HCT116 (cell line): ENCODE measurements around the gene COTL1. TPM values are rescaled to one million over a fixed set of nuclear protein-coding genes. Genes with fewer than 3 reads are reported as not detected.
A peak's percentile ranks its signal among the peaks of the same experiment; 100 is the strongest.

Source experiments
- ATAC-seq: fragments of 200-7000 bp; cut with Tn5 transposase; 2 replicates; pipeline ENCODE4 v1.9.1; 2020; ENCODE audit warnings: mild to moderate bottlenecking, moderate library complexity
- BruUV-seq: library from RNA; stranded (reverse); fragments of 400-500 nt; replicated peaks from 2 replicates; lab custom pipeline; 2021; lab: Mats Ljungman, UMichigan
- CTCF ChIA-PET: fragments of 300-600 bp; sonication (Branson Sonifier 250); formaldehyde crosslinking; loops from one replicate; lab custom pipeline; 2021; ENCODE audit warnings: antibody characterized with exemption; lab: Charles Lee
- POLR2A ChIA-PET: fragments of 300-600, 350-600 bp; sonication (Branson Sonifier 250); formaldehyde crosslinking; loops from one replicate; lab custom pipeline; 2021; ENCODE audit warnings: antibody characterized with exemption; lab: Charles Lee
- RAD21 ChIA-PET, 2 experiments: fragments of 300-600 bp; sonication (Branson Sonifier 250); formaldehyde crosslinking; loops; one replicate each; lab custom pipeline; 2023; ENCODE audit warnings: low total read pairs in 2 of 2; ENCODE audit not compliant: uncharacterized antibody in 2 of 2, unreplicated experiment in 2 of 2, low non-redundant PET in 1 of 2; lab: Charles Lee
- DNase-seq: peaks from one replicate; pipeline ENCODE4 v3.0.0-alpha.2; 2010; ENCODE audit warnings: low read depth, low spot score
- H2AFZ ChIP-seq: fragments of 200-600 bp; shearing (Covaris generic), sonication (generic); 2 replicates; pipeline ENCODE4 v1.6.1; 2017; ENCODE audit warnings: low read depth, mixed run types, mixed read lengths, antibody characterized with exemption, low read length; ENCODE audit not compliant: poor library complexity, severe bottlenecking
- H3K27ac ChIP-seq: 2 replicates; pipeline ENCODE4 v1.5.1; 2012; ENCODE audit warnings: low read depth, low read length
- H3K27me3 ChIP-seq: fragments of 200-600 bp; sonication (generic); 2 replicates; pipeline ENCODE4 v1.6.1; 2016; ENCODE audit warnings: mixed run types, low read length, mixed read lengths; ENCODE audit not compliant: insufficient read depth
- H3K36me3 ChIP-seq, 2 experiments: fragments of 200-500 bp in 1 of 2; fragments of 200-600 bp in 1 of 2; sonication (Bioruptor generic) in 1 of 2; sonication (generic) in 1 of 2; 2 replicates each; pipeline versions ENCODE4 v1.5.1 to v1.6.1; 2014 to 2016; ENCODE audit warnings: low read length in 2 of 2, inconsistent platforms in 1 of 2, mixed read lengths in 1 of 2, mixed run types in 1 of 2; ENCODE audit not compliant: insufficient read depth in 2 of 2, control insufficient read depth in 1 of 2
- H3K4me1 ChIP-seq, 2 experiments: fragments of 200-600 bp in 1 of 2; sonication (generic) in 1 of 2; 2 replicates each; pipeline versions ENCODE4 v1.5.1 to v1.6.1; 2012 to 2017; ENCODE audit warnings: low read length in 2 of 2, inconsistent platforms in 1 of 2, mild to moderate bottlenecking in 1 of 2, mixed read lengths in 1 of 2, mixed run types in 1 of 2, moderate library complexity in 1 of 2; ENCODE audit not compliant: insufficient read depth in 2 of 2, control insufficient read depth in 1 of 2
- H3K4me2 ChIP-seq: fragments of 200-600 bp; sonication (generic); 2 replicates; pipeline ENCODE4 v1.6.1; 2017; ENCODE audit warnings: mixed run types, low read length, mixed read lengths
- H3K4me3 ChIP-seq, 2 experiments: fragments of 200-600 bp in 1 of 2; sonication (generic) in 1 of 2; replicated peaks in 1 of 2; 2 replicates each; pipeline ENCODE4 v1.5.1; 2011 to 2016; ENCODE audit warnings: low read length in 2 of 2, control low read depth in 1 of 2, low read depth in 1 of 2, mild to moderate bottlenecking in 1 of 2, mixed read lengths in 1 of 2, mixed run types in 1 of 2
- H3K79me2 ChIP-seq: fragments of 200-600 bp; sonication (generic); 2 replicates; pipeline ENCODE4 v1.6.1; 2017; ENCODE audit warnings: mild to moderate bottlenecking, mixed run types, low read length, moderate library complexity, mixed read lengths; ENCODE audit not compliant: insufficient read depth
- H3K9ac ChIP-seq: fragments of 200-600 bp; sonication (generic); 2 replicates; pipeline ENCODE4 v1.6.1; 2016; ENCODE audit warnings: low read length, mixed read lengths
- H3K9me2 ChIP-seq: fragments of 200-600 bp; sonication (generic), shearing (Covaris generic); 2 replicates; pipeline ENCODE4 v1.6.1; 2017; ENCODE audit warnings: mixed run types, mild to moderate bottlenecking, moderate library complexity; ENCODE audit not compliant: insufficient read depth
- H3K9me3 ChIP-seq, 2 experiments: fragments of 200-500 bp in 1 of 2; fragments of 200-600 bp in 1 of 2; sonication (Bioruptor generic) in 1 of 2; sonication (generic) in 1 of 2; 2 replicates each; pipeline ENCODE4 v1.6.1; 2014 to 2017; ENCODE audit warnings: low read length in 2 of 2, mixed read lengths in 2 of 2, inconsistent platforms in 1 of 2, low read depth in 1 of 2, mild to moderate bottlenecking in 1 of 2, mixed run types in 1 of 2, moderate library complexity in 1 of 2; ENCODE audit not compliant: control insufficient read depth in 1 of 2, insufficient read depth in 1 of 2
- H4K20me1 ChIP-seq: fragments of 200-600 bp; sonication (generic), shearing (Covaris generic); 2 replicates; pipeline ENCODE4 v1.6.1; 2017; ENCODE audit warnings: mixed run types, mild to moderate bottlenecking, moderate library complexity; ENCODE audit not compliant: insufficient read depth
- CBX3 ChIP-seq: IDR thresholded peaks from 2 replicates; pipeline ENCODE4 v1.6.1; 2012; ENCODE audit warnings: low read depth
- EZH2 ChIP-seq: fragments of 200-600 bp; sonication (generic); IDR thresholded peaks from 2 replicates; pipeline ENCODE4 v1.6.1; 2017; ENCODE audit warnings: antibody characterized with exemption, mixed run types
- FOSL1 ChIP-seq: IDR thresholded peaks from 2 replicates; pipeline ENCODE4 v1.6.1; 2012; ENCODE audit warnings: low read depth
- JUND ChIP-seq: IDR thresholded peaks from 2 replicates; pipeline ENCODE4 v1.6.1; 2012
- POLR2A ChIP-seq: IDR thresholded peaks from 2 replicates; pipeline ENCODE4 v1.7.0; 2011; ENCODE audit warnings: borderline replicate concordance; ENCODE audit not compliant: insufficient read depth, insufficient read length; ENCODE audit errors: extremely low read depth
- RAD21 ChIP-seq: IDR thresholded peaks from 2 replicates; pipeline ENCODE4 v1.6.1; 2012; ENCODE audit warnings: low read depth, mild to moderate bottlenecking
- SP1 ChIP-seq: IDR thresholded peaks from 2 replicates; pipeline ENCODE4 v1.6.1; 2012; ENCODE audit warnings: low read depth
- ZFX ChIP-seq: fragments of 450-650 bp; IDR thresholded peaks from 2 replicates; pipeline ENCODE4 v1.6.1; 2017
- intact Hi-C: fragments of 100-400 bp; cut with micrococcal nuclease; formaldehyde crosslinking; loops from 2 replicates; pipeline ENCODE4 v1.10.0; 2022
- total RNA-seq: library from RNA; stranded (reverse); gene quantifications from one replicate; pipeline ENCODE4 v1.2.1, GENCODE V29; 2021; ENCODE audit not compliant: unreplicated experiment
- TF ChIP-seq, protein P1 (sequence below): IDR thresholded peaks from 2 replicates; pipeline ENCODE4 v1.6.1; 2012

The COTL1 gene
- total RNA-seq, 1 experiment from 2014 or later, result 276 TPM

DNA sequence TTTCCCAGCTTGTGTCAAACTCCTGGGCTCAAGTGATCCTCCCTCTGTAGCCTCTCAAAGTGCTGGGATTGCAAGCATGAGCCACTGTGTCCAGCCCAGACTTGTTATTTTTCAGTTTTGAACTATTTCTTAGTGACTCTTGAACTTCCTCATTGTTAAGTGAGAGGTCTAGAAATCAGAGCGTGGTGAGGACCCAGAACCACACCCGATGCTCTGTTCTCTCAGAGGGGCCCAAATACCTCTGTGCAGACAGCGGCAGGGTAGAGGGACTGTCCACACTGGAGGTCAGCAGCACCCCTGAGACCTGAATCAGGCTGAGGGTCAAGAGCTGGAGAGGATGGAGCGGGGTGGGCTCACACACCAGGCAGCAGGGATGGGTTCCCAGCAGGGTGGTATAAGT lies 65.7 kb downstream of the COTL1 start (continued):
- TF ChIP-seq FOSL1 (no peak), ZFX (no peak), CBX3 (no peak)

DNA sequence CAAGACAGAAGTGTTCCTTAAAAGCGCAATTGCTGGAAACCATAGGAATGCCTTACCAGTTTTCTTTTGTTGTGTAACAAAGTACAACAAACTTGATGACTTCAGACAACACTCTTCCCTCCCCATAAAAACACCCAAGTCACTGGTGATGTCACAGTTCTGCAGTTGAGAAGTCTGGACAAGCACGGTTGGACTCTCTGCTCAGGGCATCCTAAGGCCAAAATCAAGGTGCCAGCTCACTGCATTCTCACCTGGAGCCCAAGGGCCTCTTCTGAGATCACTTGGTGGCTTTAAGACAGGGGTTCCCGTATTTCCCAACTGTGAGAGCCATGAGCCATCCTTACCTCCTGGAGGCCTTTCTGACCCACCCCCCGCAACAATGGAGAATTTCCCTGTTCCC lies 67.8 kb downstream of the COTL1 start:
- no peak for DNase-seq
- TF ChIP-seq POLR2A, result no peak
- TF ChIP-seq SP1, result no peak
- no peak for TF ChIP-seq RAD21
- TF ChIP-seq, protein P1, sequence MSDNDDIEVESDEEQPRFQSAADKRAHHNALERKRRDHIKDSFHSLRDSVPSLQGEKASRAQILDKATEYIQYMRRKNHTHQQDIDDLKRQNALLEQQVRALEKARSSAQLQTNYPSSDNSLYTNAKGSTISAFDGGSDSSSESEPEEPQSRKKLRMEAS, result no peak
- Histone ChIP-seq H3K4me1 (no peaks in the 10 kb centered on the region), H3K27ac (no peak overlapping the region), H3K4me2 (no peak overlapping the region), H3K9me3 (no peaks in the 10 kb centered on the region), H2AFZ (no peak overlapping the region), H3K9ac (no peak overlapping the region), H3K4me3 (no peak overlapping the region), H3K79me2 (no peaks in the 10 kb centered on the region), H3K36me3 (no peaks in the 10 kb centered on the region), H3K27me3 (no peaks in the 10 kb centered on the region), H4K20me1 (no peaks in the 10 kb centered on the region), H3K9me2 (no peaks in the 10 kb centered on the region)
- ATAC-seq, result no peak
- ChIA-PET POLR2A (no interaction called here), CTCF (no interaction called here), RAD21 (no interaction called here)
- intact Hi-C loops, result no loop called here
- BruUV-seq, result no TSS peak

DNA sequence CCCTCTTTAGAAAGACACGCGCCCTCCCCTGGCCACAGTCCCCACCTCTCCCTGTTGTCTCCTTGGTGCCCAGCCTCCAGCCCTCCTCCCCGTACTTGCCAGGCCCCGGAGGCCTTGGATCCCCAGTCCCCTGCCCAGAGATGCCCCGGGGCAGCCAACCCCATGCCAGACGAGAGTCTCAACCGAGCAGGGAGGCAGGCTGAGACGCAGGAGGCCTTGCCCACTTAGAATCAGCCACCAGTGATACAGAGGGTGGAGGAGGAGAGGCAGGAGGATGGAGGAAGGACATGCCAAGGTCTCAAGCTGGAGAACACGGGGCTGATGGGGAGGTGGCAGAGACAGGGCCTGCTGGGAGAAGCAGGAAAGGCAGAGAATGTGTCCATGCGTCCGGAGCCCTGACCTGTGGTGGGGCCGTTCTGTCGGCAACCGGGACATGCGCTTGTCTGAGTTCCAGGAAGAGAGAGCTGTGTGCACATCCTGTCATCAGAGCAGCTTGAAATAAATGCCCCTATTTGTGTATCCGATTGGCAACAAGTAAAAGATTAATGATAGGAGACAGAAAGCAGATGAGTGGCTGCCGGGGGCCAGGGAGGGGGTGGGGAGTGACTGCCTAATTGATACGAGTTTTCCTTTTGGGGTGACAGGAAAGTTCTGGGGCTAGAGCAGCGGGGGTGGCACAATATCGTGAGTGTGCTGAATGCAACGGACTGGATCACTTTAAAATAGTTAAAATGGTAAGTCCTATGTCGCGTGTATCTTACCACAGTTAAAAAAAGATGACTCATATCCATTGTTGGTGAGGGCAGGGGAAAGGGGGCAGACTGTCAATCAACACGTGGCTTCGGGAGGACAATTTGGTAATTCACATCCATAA lies 68.7 kb downstream of the COTL1 start:
- Histone ChIP-seq H3K27me3 (no peaks in the 10 kb centered on the region), H3K4me2 (no peak overlapping the region), H4K20me1 (no peaks in the 10 kb centered on the region), H3K79me2 (no peaks in the 10 kb centered on the region), H3K4me3 (no peak overlapping the region), H2AFZ (no peak overlapping the region), H3K9me3 (no peaks in the 10 kb centered on the region), H3K4me1 (peaks cover 0 to 1% of the 10 kb centered on the region in 2 experiments; a peak in 1 of 4 replicates), H3K27ac (no peak overlapping the region), H3K9me2 (no peaks in the 10 kb centered on the region), H3K36me3 (no peaks in the 10 kb centered on the region), H3K9ac (no peak overlapping the region)
- ChIA-PET CTCF (no interaction called here), POLR2A (no interaction called here), RAD21 (no interaction called here)
- ATAC-seq (peak; percentile 29; the same call in 1 of the 2 replicates), DNase-seq (no peak)
- TF ChIP-seq FOSL1 (no peak), CBX3 (no peak), EZH2 (no peak), POLR2A (no peak), RAD21 (no peak), JUND (no peak)
- no TSS peak for BruUV-seq
- intact Hi-C loops, result no loop called here
